ENCODE measurements around the gene GRIN1. TPM values are rescaled to one million over a fixed set of nuclear protein-coding genes. Genes with fewer than 3 reads are reported as not detected.

GRIN1 gene
- total and polyA plus RNA-seq, 4 donors, result 0.06 to 0.51 (median 0.34) TPM

- DNase-seq (peak; percentile 95 to 98 (median 95)), ATAC-seq (ENCODE audit: insufficient read depth, low FRiP score) (peak; percentile 89)
- no peaks in the 10 kb centered on the region for H3K27me3 ChIP-seq (ENCODE audit: control insufficient read depth in 3 of 3, insufficient read depth in 3 of 3, low read length in 2 of 3)
- H3K9ac ChIP-seq (ENCODE audit: insufficient read depth in 1 of 2, low read length in 2 of 2), result peak within 1 kb of the TSS; percentile 39 to 52
- peak; percentile 10 for TF ChIP-seq CTCF (IDR thresholded peaks at IDR 0.05; ENCODE audit: control extremely low read depth, extremely low read depth)
- peak within 1 kb of the TSS; percentile 96 for H3K4me3 ChIP-seq
- H3K9me3 ChIP-seq (ENCODE audit: control insufficient read depth in 4 of 4, insufficient read depth in 3 of 4, low read length in 3 of 4), result no peaks in the 10 kb centered on the region
- WGBS, 2 donors, result 0 to 1% methylated on average over 81 to 98 of the region's 98 CpGs
- peaks cover 14 to 37% (median 20%) of the 10 kb centered on the region in 5 donors for H3K4me1 ChIP-seq (ENCODE audit: control insufficient read depth in 5 of 5, insufficient read depth in 5 of 5, low read length in 5 of 5)
- H3K27ac ChIP-seq (ENCODE audit: low read depth in 1 of 2, low read length in 1 of 2), result peak within 1 kb of the TSS; percentile 94 to 95
- peaks cover 0 to 48% (median 16%) of the 10 kb centered on the region in 4 donors for H3K36me3 ChIP-seq (ENCODE audit: control insufficient read depth in 4 of 4, insufficient read depth in 4 of 4, low read length in 4 of 4)
These were observed 49.7 kb downstream of the GRIN1 start, which contains the start of the genes ANAPC2 and SSNA1 for GRCh38 chr9:137188490-137189296. Gene ANAPC2 (minus strand): TSS chr9:137188560. CDS start chr9:137188532, 28 bp downstream. Gene SSNA1 (plus strand): TSS chr9:137188676. CDS start chr9:137188727, 51 bp downstream.

GRCh38 chr9:137189297-137190295, 50.6 kb downstream of the GRIN1 start:
- Histone ChIP-seq H3K36me3 (ENCODE audit: control insufficient read depth in 4 of 4, insufficient read depth in 4 of 4, low read length in 4 of 4) (peaks cover 0 to 39% (median 10%) of the 10 kb centered on the region in 4 donors), H3K9ac (ENCODE audit: insufficient read depth in 1 of 2, low read length in 2 of 2) (peak overlapping the region; percentile 14 to 39), H3K27me3 (ENCODE audit: control insufficient read depth in 3 of 3, insufficient read depth in 3 of 3, low read length in 2 of 3) (no peaks in the 10 kb centered on the region), H3K4me1 (ENCODE audit: control insufficient read depth in 5 of 5, insufficient read depth in 5 of 5, low read length in 5 of 5) (peaks cover 14 to 39% (median 20%) of the 10 kb centered on the region in 5 donors), H3K9me3 (ENCODE audit: control insufficient read depth in 4 of 4, insufficient read depth in 3 of 4, low read length in 3 of 4) (no peaks in the 10 kb centered on the region), H3K4me3 (peak overlapping the region; percentile 85), H3K27ac (ENCODE audit: low read depth in 1 of 2, low read length in 1 of 2) (peak overlapping the region; percentile 94 to 95)
- DNase-seq (no peak), ATAC-seq (ENCODE audit: insufficient read depth, low FRiP score) (no peak)
- 30 to 35% methylated on average over 21 to 23 of the region's 23 CpGs for WGBS, 2 donors
- TF ChIP-seq CTCF (IDR thresholded peaks at IDR 0.05; ENCODE audit: control extremely low read depth, extremely low read depth), result no peak

GRCh38 chr9:137190315-137190856, 51.4 kb downstream of the GRIN1 start:
- WGBS, 2 donors, result 81 to 93% methylated on average over 7 to 9 of the region's 9 CpGs
- Histone ChIP-seq H3K36me3 (ENCODE audit: control insufficient read depth in 4 of 4, insufficient read depth in 4 of 4, low read length in 4 of 4) (peaks cover 0 to 31% (median 7%) of the 10 kb centered on the region in 4 donors), H3K4me1 (ENCODE audit: control insufficient read depth in 5 of 5, insufficient read depth in 5 of 5, low read length in 5 of 5) (peaks cover 14 to 42% (median 20%) of the 10 kb centered on the region in 5 donors), H3K27me3 (ENCODE audit: control insufficient read depth in 3 of 3, insufficient read depth in 3 of 3, low read length in 2 of 3) (no peaks in the 10 kb centered on the region), H3K27ac (ENCODE audit: low read depth in 1 of 2, low read length in 1 of 2) (peak overlapping the region in 1 of 2 donors; percentile 95), H3K9me3 (ENCODE audit: control insufficient read depth in 4 of 4, insufficient read depth in 3 of 4, low read length in 3 of 4) (no peaks in the 10 kb centered on the region), H3K9ac (ENCODE audit: insufficient read depth in 1 of 2, low read length in 2 of 2) (no peak overlapping the region), H3K4me3 (no peak overlapping the region)
- no peak for TF ChIP-seq CTCF (IDR thresholded peaks at IDR 0.05; ENCODE audit: control extremely low read depth, extremely low read depth)
- DNase-seq, result no peak
- no peak for ATAC-seq (ENCODE audit: insufficient read depth, low FRiP score)
